Measurements from ENCODE around the gene MC5R. TPM values are rescaled to one million over a fixed set of nuclear protein-coding genes. Genes with fewer than 3 reads are reported as not detected.

Gene MC5R
- total RNA-seq, 1 experiment from 2014 or later: not detected

DNA sequence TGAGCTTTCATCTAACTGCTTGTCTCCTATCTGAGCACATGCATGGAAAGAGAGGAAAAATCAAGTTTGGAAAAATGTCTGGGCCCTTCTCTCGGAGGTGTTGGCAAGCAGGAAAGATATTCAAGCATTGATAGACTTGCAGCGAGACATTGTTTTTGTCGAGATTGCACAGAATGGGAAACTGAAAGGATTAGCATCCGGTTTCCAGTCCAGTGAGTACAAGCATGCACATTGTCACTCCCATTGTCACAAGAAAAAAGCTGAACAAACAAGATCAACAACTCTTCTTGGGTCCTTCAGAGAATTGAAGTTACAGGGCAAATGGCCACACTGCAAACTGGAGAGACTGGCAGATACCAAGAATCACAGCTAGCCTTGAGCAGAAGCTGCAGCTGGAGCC lies 19.6 kb upstream of the MC5R start:
- no peaks in the 10 kb centered on the region for H3K27me3 ChIP-seq (ENCODE audit: insufficient read depth, low read length)
- H3K4ac ChIP-seq (ENCODE audit: low read depth, low read length): no peak overlapping the region
- no peak overlapping the region for H2BK120ac ChIP-seq (ENCODE audit: low read depth, low read length, poor library complexity, severe bottlenecking)
- no peak overlapping the region for H3K23ac ChIP-seq (ENCODE audit: insufficient read length, low read depth, low read length)
- no peak overlapping the region for H2BK5ac ChIP-seq (ENCODE audit: insufficient read length, low read length)
- H4K91ac ChIP-seq (ENCODE audit: insufficient read length, low read depth, low read length): no peak overlapping the region
- H3K9me3 ChIP-seq (ENCODE audit: control insufficient read depth, low read depth, low read length): no peaks in the 10 kb centered on the region
- H3K9me3 Mint-ChIP-seq: peaks cover 0 to 3% of the 10 kb centered on the region in 2 experiments; a peak in 1 of 5 replicates
- H2AFZ ChIP-seq (ENCODE audit: low read length): no peak overlapping the region
- H3T11ph ChIP-seq (ENCODE audit: low read length): no peak overlapping the region
- no peak overlapping the region for H4K5ac ChIP-seq (ENCODE audit: insufficient read length, low read depth, low read length)
- peaks cover 2 to 4% (median 4%) of the 10 kb centered on the region in 3 experiments; a peak in 4 of 7 replicates for H3K36me3 Mint-ChIP-seq (ENCODE audit: insufficient read depth in 1 of 3, low read depth in 3 of 3)
- no peak overlapping the region for H2BK15ac ChIP-seq (ENCODE audit: low read depth, low read length)
- H3K4me2 ChIP-seq (ENCODE audit: insufficient read depth, insufficient read length, low read length): no peak overlapping the region
- H3K14ac ChIP-seq (ENCODE audit: insufficient read depth, low read length): no peak overlapping the region
- H2BK20ac ChIP-seq (ENCODE audit: low read depth, low read length, poor library complexity, severe bottlenecking): no peak overlapping the region
- H3K4me3 Mint-ChIP-seq: no peak overlapping the region
- no peak overlapping the region for H2BK12ac ChIP-seq (ENCODE audit: insufficient read length, low read depth, low read length)
- no peaks in the 10 kb centered on the region for H3K79me2 ChIP-seq (ENCODE audit: insufficient read depth, low read length)
- H3K18ac ChIP-seq (ENCODE audit: insufficient read length, low read depth, low read length): no peak overlapping the region
- H4K20me1 ChIP-seq (ENCODE audit: control insufficient read depth, insufficient read depth, insufficient read length): no peaks in the 10 kb centered on the region
- no peak overlapping the region for H3K27ac Mint-ChIP-seq
- H3K27ac ChIP-seq (ENCODE audit: insufficient read length, low read depth, low read length): no peak overlapping the region
- H2AK5ac ChIP-seq (ENCODE audit: insufficient read length, low read length): no peak overlapping the region
- H3K9ac ChIP-seq (ENCODE audit: extremely low read depth, insufficient read length, low read length): no peak overlapping the region
- TF ChIP-seq, protein P1, sequence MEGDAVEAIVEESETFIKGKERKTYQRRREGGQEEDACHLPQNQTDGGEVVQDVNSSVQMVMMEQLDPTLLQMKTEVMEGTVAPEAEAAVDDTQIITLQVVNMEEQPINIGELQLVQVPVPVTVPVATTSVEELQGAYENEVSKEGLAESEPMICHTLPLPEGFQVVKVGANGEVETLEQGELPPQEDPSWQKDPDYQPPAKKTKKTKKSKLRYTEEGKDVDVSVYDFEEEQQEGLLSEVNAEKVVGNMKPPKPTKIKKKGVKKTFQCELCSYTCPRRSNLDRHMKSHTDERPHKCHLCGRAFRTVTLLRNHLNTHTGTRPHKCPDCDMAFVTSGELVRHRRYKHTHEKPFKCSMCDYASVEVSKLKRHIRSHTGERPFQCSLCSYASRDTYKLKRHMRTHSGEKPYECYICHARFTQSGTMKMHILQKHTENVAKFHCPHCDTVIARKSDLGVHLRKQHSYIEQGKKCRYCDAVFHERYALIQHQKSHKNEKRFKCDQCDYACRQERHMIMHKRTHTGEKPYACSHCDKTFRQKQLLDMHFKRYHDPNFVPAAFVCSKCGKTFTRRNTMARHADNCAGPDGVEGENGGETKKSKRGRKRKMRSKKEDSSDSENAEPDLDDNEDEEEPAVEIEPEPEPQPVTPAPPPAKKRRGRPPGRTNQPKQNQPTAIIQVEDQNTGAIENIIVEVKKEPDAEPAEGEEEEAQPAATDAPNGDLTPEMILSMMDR (conservative IDR thresholded peaks at IDR 0.05): no peak
- H3K79me1 ChIP-seq (ENCODE audit: insufficient read depth, low read depth, low read length, poor library complexity, severe bottlenecking): no peaks in the 10 kb centered on the region
- peaks cover 51 to 61% of the 10 kb centered on the region in 2 experiments for H3K4me1 Mint-ChIP-seq
- peaks cover 8% of the 10 kb centered on the region for H3K23me2 ChIP-seq (ENCODE audit: insufficient read length, low read depth, low read length, poor library complexity, severe bottlenecking)
- H3K27me3 Mint-ChIP-seq (ENCODE audit: low read depth): peaks cover 15% of the 10 kb centered on the region
- no peak for DNase-seq
- no peak overlapping the region for H4K8ac ChIP-seq (replicated peaks; ENCODE audit: insufficient read length, low read depth, low read length)
- WGBS (ENCODE audit: extremely low coverage, insufficient read length, low lambda C conversion rate): no CpG with 5 or more reads among the region's 4 CpGs
- H3K56ac ChIP-seq (ENCODE audit: insufficient read length, low read depth, low read length): no peak overlapping the region
- H3K4me1 ChIP-seq (ENCODE audit: insufficient read depth, low read length): peaks cover 14% of the 10 kb centered on the region

Data from H9 (cell line).